Brain pericyte (primary cell): ENCODE data around the gene GAK.

Experiments
- DNase-seq: peaks from one replicate; pipeline ENCODE4 v3.0.0-alpha.2; 2012; ENCODE audit warnings: low read depth, low spot score

Gene GAK

GRCh38 chr4:830601-831482 is 101.3 kb downstream of the GAK start:
- no peak for DNase-seq

- no peak for DNase-seq
These were observed 102.1 kb downstream of the GAK start for GRCh38 chr4:829761-830600.

- no peak for DNase-seq
These were observed 102.8 kb downstream of the GAK start for GRCh38 chr4:829291-829690.

GRCh38 chr4:828641-829271 is 103.4 kb downstream of the GAK start:
- no peak for DNase-seq

- no peak for DNase-seq
These were observed 104.7 kb downstream of the GAK start for GRCh38 chr4:827209-828081.

- no peak for DNase-seq
These were observed 105.5 kb downstream of the GAK start for GRCh38 chr4:826508-827208.

- DNase-seq, result no peak
These were observed 106.2 kb downstream of the GAK start, which contains the start of gene CPLX1 for GRCh38 chr4:825971-826330. Gene CPLX1 (minus strand): TSS chr4:826129. CDS start chr4:824522, 1,607 bp downstream.

- DNase-seq, result no peak
These were observed 106.8 kb downstream of the GAK start for GRCh38 chr4:825063-825970.

- DNase-seq, result no peak
These were observed 107.6 kb downstream of the GAK start for GRCh38 chr4:824461-825062.

GRCh38 chr4:823761-824460 is 108.2 kb downstream of the GAK start:
- no peak for DNase-seq

- DNase-seq, result no peak
These were observed 108.8 kb downstream of the GAK start for GRCh38 chr4:823176-823760.

- DNase-seq, result no peak
These were observed 109.5 kb downstream of the GAK start for GRCh38 chr4:822361-823175.

GRCh38 chr4:821631-822030 is 110.5 kb downstream of the GAK start:
- DNase-seq, result no peak

GRCh38 chr4:821181-821591 is 110.9 kb downstream of the GAK start:
- DNase-seq, result no peak

GRCh38 chr4:820230-821172 is 111.6 kb downstream of the GAK start:
- no peak for DNase-seq
